ENCODE data around the gene SNX25.

SNX25 gene

GRCh38 chr4:185290018-185290607 lies 80.7 kb downstream of the SNX25 start:
- H3K4me3 ChIP-seq (ENCODE audit: insufficient read length, low read depth), result no peak overlapping the region
- H3K9me3 ChIP-seq (ENCODE audit: insufficient read depth, low read length), result no peaks in the 10 kb centered on the region
- H3K36me3 ChIP-seq (ENCODE audit: insufficient read depth, insufficient read length, low read length), result peaks cover 2% of the 10 kb centered on the region

GRCh38 chr4:185290656-185291055 lies 81.3 kb downstream of the SNX25 start:
- DNase-seq (ENCODE audit: low read depth, low spot score), result no peak
- H3K9me3 ChIP-seq (ENCODE audit: insufficient read depth, low read length), result no peaks in the 10 kb centered on the region
- H3K9ac ChIP-seq (ENCODE audit: insufficient read length, low read depth), result no peak overlapping the region
- no peak for TF ChIP-seq ZNF274 (IDR thresholded peaks at IDR 0.05; ENCODE audit: low read depth, low read length)
- no peak for TF ChIP-seq YY1 (IDR thresholded peaks at IDR 0.05; ENCODE audit: insufficient read depth, insufficient read length)
- no peak for TF ChIP-seq SUZ12 (IDR thresholded peaks at IDR 0.05; ENCODE audit: extremely low read depth, insufficient read depth, insufficient read length)
- peaks cover 2% of the 10 kb centered on the region for H3K36me3 ChIP-seq (ENCODE audit: insufficient read depth, insufficient read length, low read length)
- H3K27me3 ChIP-seq (ENCODE audit: insufficient read depth, insufficient read length), result no peaks in the 10 kb centered on the region
- no peaks in the 10 kb centered on the region for H3K4me1 ChIP-seq (ENCODE audit: insufficient read depth, insufficient read length)
- H3K4me3 ChIP-seq (ENCODE audit: insufficient read length, low read depth), result no peak overlapping the region

More at GRCh38 chr4:185290018-185290607, 80.7 kb downstream of the SNX25 start:
- Histone ChIP-seq H3K4me1 (ENCODE audit: insufficient read depth, insufficient read length) (no peaks in the 10 kb centered on the region), H3K27me3 (ENCODE audit: insufficient read depth, insufficient read length) (no peaks in the 10 kb centered on the region), H3K9ac (ENCODE audit: insufficient read length, low read depth) (no peak overlapping the region)
- TF ChIP-seq ZNF274 (IDR thresholded peaks at IDR 0.05; ENCODE audit: low read depth, low read length), result no peak
- TF ChIP-seq SUZ12 (IDR thresholded peaks at IDR 0.05; ENCODE audit: extremely low read depth, insufficient read depth, insufficient read length), result no peak
- TF ChIP-seq YY1 (IDR thresholded peaks at IDR 0.05; ENCODE audit: insufficient read depth, insufficient read length), result no peak
- DNase-seq (ENCODE audit: low read depth, low spot score), result no peak

DNA sequence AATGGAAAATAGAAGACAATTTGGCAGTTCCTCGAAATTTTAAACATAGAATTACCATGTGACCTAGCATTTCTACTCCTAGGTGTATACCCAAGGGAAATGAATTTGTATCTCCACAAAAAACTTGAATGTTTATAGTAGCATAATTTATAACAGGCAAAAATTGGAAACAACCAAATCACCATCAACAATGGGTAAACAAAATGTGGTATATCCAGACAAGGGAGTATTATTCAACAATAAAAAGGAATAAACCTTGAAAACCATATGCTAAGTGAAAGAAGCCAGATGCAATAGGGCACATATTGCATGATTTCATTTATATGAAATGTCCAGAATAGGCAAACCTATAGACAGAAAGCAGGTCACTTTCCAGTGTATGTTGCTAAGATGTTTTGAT lies 83.8 kb downstream of the SNX25 start:
- H3K9ac ChIP-seq (ENCODE audit: insufficient read length, low read depth), result no peak overlapping the region
- no peaks in the 10 kb centered on the region for H3K36me3 ChIP-seq (ENCODE audit: insufficient read depth, insufficient read length, low read length)
- no peaks in the 10 kb centered on the region for H3K4me1 ChIP-seq (ENCODE audit: insufficient read depth, insufficient read length)
- H3K9me3 ChIP-seq (ENCODE audit: insufficient read depth, low read length), result no peaks in the 10 kb centered on the region
- no peaks in the 10 kb centered on the region for H3K27me3 ChIP-seq (ENCODE audit: insufficient read depth, insufficient read length)
- H3K4me3 ChIP-seq (ENCODE audit: insufficient read length, low read depth), result no peak overlapping the region
- DNase-seq (ENCODE audit: low read depth, low spot score), result no peak
- no peak for TF ChIP-seq SUZ12 (IDR thresholded peaks at IDR 0.05; ENCODE audit: extremely low read depth, insufficient read depth, insufficient read length)
- no peak for TF ChIP-seq ZNF274 (IDR thresholded peaks at IDR 0.05; ENCODE audit: low read depth, low read length)
- no peak for TF ChIP-seq YY1 (IDR thresholded peaks at IDR 0.05; ENCODE audit: insufficient read depth, insufficient read length)

- H3K4me1 ChIP-seq (ENCODE audit: insufficient read depth, insufficient read length), result no peaks in the 10 kb centered on the region
- H3K36me3 ChIP-seq (ENCODE audit: insufficient read depth, insufficient read length, low read length), result no peaks in the 10 kb centered on the region
- H3K4me3 ChIP-seq (ENCODE audit: insufficient read length, low read depth), result no peak overlapping the region
- no peak overlapping the region for H3K9ac ChIP-seq (ENCODE audit: insufficient read length, low read depth)
- TF ChIP-seq ZNF274 (IDR thresholded peaks at IDR 0.05; ENCODE audit: low read depth, low read length) (no peak), SUZ12 (IDR thresholded peaks at IDR 0.05; ENCODE audit: extremely low read depth, insufficient read depth, insufficient read length) (no peak), YY1 (IDR thresholded peaks at IDR 0.05; ENCODE audit: insufficient read depth, insufficient read length) (no peak)
- DNase-seq (ENCODE audit: low read depth, low spot score), result no peak
- H3K9me3 ChIP-seq (ENCODE audit: insufficient read depth, low read length), result no peaks in the 10 kb centered on the region
- no peaks in the 10 kb centered on the region for H3K27me3 ChIP-seq (ENCODE audit: insufficient read depth, insufficient read length)
These were observed 87.5 kb downstream of the SNX25 start for GRCh38 chr4:185296665-185297460.

DNA sequence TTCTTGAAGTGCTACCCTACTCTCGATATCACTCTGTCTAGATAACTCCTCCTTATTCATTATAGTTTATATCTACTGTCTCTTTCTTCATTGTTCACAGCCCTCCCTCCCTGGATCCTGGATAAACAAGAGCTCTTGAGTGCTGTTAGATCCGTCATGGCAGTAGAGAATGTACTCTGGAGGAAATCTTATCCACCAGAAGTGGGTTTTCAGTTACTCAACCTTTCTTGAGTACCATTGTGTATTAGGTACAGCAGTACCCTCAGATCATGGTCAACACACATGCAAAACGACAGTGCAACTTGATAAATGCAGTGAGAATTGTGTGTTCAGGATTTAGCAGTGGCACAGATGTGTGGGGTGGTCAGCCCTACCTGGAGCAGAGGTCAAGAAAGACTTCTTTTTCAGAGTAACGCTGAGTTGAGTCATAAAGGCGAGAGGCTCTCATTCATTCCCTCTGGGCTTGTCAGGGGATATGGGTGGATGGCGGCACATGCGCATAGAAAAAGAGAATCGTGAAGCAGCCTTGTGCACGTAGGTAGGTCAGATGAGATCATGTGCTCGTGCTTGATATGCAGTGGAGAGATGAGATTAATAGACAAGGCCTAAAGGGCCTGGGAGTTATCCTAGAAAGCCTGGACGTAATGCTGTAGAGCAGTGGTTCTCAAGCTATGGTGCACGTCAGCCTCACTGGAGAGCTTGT lies 89.5 kb downstream of the SNX25 start:
- H3K36me3 ChIP-seq (ENCODE audit: insufficient read depth, insufficient read length, low read length), result no peaks in the 10 kb centered on the region
- H3K9ac ChIP-seq (ENCODE audit: insufficient read length, low read depth), result no peak overlapping the region
- H3K4me1 ChIP-seq (ENCODE audit: insufficient read depth, insufficient read length), result no peaks in the 10 kb centered on the region
- TF ChIP-seq SUZ12 (IDR thresholded peaks at IDR 0.05; ENCODE audit: extremely low read depth, insufficient read depth, insufficient read length), result no peak
- TF ChIP-seq YY1 (IDR thresholded peaks at IDR 0.05; ENCODE audit: insufficient read depth, insufficient read length), result no peak
- no peak for TF ChIP-seq ZNF274 (IDR thresholded peaks at IDR 0.05; ENCODE audit: low read depth, low read length)
- no peaks in the 10 kb centered on the region for H3K27me3 ChIP-seq (ENCODE audit: insufficient read depth, insufficient read length)
- no peak for DNase-seq (ENCODE audit: low read depth, low spot score)
- H3K9me3 ChIP-seq (ENCODE audit: insufficient read depth, low read length), result no peaks in the 10 kb centered on the region
- no peak overlapping the region for H3K4me3 ChIP-seq (ENCODE audit: insufficient read length, low read depth)

GRCh38 chr4:185304541-185304940 lies 95.1 kb downstream of the SNX25 start:
- H3K27me3 ChIP-seq (ENCODE audit: insufficient read depth, insufficient read length), result no peaks in the 10 kb centered on the region
- no peak overlapping the region for H3K9ac ChIP-seq (ENCODE audit: insufficient read length, low read depth)
- peaks cover 7% of the 10 kb centered on the region for H3K36me3 ChIP-seq (ENCODE audit: insufficient read depth, insufficient read length, low read length)
- H3K9me3 ChIP-seq (ENCODE audit: insufficient read depth, low read length), result no peaks in the 10 kb centered on the region
- TF ChIP-seq YY1 (IDR thresholded peaks at IDR 0.05; ENCODE audit: insufficient read depth, insufficient read length) (no peak), ZNF274 (IDR thresholded peaks at IDR 0.05; ENCODE audit: low read depth, low read length) (no peak), SUZ12 (IDR thresholded peaks at IDR 0.05; ENCODE audit: extremely low read depth, insufficient read depth, insufficient read length) (no peak)
- no peak for DNase-seq (ENCODE audit: low read depth, low spot score)
- no peaks in the 10 kb centered on the region for H3K4me1 ChIP-seq (ENCODE audit: insufficient read depth, insufficient read length)
- no peak overlapping the region for H3K4me3 ChIP-seq (ENCODE audit: insufficient read length, low read depth)

All from NT2/D1 (cell line).